GM19240 (cell line): ENCODE results near the gene FEM1C.
A peak's percentile ranks its signal among the peaks of the same experiment; 100 is the strongest.

Experiments used
- DNase-seq: peaks from one replicate; pipeline ENCODE4 v3.0.0; 2011; ENCODE audit warnings: low spot score; ENCODE audit not compliant: insufficient read length

Gene FEM1C

GRCh38 chr5:115544436-115545350 is at the start of gene FEM1C:
TSS of gene FEM1C (minus strand) at chr5:115544775. CDS start at chr5:115543493, 1,282 bp downstream.
- DNase-seq, result peak; percentile 56

DNA sequence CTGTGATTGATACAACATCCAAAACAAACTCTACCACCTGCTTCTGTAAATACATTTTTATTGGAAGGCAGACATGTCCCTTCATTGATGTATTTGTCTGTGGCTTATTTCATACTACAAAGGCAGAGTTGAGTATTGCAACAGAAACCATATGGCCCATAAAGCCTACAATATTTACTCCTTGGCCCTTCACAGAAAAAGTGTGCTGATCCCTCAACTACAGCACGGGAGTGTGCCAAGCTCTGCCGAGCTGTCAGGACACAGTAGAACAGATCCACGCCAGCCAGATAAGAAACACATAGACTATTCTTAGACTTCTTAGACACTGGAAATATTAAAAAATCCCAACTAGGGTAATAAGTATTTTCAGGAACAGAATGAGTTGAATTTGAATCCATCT is 44.5 kb upstream of the FEM1C start:
- DNase-seq, result no peak

GRCh38 chr5:115588640-115589039 is 44.1 kb upstream of the FEM1C start:
- no peak for DNase-seq

GRCh38 chr5:115586525-115587146 is 42.1 kb upstream of the FEM1C start:
- no peak for DNase-seq

DNA sequence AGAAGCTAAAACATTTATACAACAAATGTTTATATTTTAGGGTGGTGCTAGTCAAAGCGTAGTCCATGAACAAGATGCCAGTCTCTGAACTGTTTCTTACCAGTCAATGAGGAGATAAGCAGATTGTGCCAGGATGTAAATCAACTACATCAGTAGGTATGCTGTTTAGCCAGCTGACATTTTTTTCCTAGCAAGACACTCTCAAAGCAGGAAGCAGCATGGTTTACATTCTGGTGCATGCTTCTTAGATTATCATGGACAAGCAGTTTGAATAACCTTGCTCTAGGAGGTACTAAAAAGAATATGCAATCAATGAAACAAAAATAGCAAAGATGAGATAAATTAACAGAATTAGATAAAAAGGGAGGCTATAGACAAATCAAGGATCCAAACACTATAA is 40.7 kb upstream of the FEM1C start:
- no peak for DNase-seq

DNA sequence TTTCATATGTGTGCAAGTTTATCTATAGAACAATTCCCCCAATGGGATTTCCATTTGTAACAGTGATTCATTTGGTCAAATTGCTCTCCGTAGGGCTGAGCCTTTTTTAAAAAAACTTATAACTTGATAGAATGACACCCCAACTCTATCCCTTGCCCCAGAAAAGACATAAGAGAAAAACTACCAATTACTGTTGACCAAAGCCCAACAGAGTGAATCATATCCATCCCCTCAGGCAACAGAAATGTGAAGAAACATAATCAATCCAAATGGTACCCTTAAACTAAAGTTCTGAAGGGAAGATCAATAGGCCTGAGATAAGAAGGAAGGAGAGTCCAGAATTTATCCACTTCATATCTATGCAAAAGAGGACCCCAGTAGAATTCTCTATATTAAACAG is 39.9 kb upstream of the FEM1C start:
- no peak for DNase-seq

DNA sequence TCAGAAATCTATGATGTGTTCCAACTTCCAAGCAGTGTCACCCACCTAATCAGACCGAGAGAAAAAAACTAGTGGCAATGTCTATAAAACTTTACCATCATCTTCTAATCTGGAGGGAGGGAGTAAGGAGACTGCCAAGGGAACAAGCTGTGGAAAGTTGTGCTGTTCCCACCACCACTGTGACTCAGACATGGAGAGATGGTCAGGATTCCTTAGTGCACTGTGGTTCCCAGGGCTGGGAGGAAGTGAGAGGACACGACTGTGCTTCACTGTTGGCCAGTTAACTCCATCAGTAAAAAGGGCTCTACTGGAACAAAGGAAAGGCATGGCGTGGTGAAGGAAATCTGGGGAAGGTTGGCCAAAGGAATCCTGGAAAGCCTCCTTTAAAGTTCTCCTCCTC is 38.9 kb upstream of the FEM1C start:
- no peak for DNase-seq

- no peak for DNase-seq
These were observed 36.4 kb upstream of the FEM1C start for GRCh38 chr5:115580941-115581340.

DNA sequence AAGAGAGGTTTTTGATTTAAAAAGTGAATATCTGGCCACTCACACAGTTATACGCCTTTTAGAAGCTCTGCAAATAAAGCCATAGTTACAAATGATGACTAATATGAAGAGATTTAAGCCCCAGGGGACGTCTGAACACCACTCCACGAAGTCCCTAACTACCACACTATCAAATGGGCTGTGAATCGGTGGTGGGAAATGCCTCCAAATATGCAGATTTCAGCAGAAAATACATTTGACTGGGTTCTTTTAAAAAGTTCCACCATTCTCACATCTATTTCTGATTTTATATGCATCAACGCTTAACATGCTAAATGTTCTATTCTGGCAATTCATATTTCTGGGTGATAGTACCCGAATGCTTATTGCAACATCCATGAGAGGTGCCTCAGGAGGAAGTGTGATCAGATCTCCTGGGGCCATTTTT is 35.2 kb upstream of the FEM1C start:
- DNase-seq, result no peak

- no peak for DNase-seq
These were observed 34.6 kb upstream of the FEM1C start for GRCh38 chr5:115579216-115579615.

GRCh38 chr5:115578657-115579056 is 34.1 kb upstream of the FEM1C start:
- no peak for DNase-seq

DNA sequence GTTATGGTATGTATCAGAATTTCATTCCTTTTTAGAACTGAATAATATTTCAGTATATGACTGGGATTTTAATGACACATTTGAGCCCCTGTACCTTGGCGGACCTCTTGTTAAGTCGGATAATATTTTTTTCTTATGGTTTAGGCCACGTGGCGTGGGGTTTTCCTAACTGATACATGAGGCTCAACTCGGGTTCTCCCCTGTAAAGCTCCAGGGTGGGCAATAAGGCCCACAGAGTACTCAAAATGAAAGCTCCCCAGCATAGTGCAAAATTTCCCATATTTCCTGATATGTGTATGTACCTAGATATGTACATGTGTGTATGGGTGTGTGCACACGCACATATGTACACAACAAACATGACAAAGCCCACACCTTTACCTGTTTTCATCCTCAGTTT is 33.2 kb upstream of the FEM1C start:
- no peak for DNase-seq

DNA sequence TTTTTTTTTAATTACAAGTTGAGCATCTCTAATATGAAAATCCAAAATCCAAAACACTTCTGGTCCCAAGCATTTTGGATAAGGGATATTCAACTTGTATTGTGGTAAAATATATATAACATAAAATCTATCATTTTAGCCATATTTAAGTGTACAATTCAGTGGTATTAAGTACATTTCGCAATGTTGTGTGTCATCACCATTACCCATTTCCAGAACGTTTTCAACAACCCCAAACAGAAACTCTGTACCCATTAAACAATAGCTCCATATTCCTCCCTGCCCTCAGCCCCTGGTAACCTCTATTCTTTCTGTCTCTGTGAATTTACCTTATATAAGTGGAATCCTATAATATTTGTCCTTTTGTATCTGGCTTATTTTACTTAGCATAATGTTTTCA is 32.8 kb upstream of the FEM1C start:
- DNase-seq, result no peak

GRCh38 chr5:115575167-115576070 is 30.8 kb upstream of the FEM1C start:
- DNase-seq, result peak; percentile 5

DNA sequence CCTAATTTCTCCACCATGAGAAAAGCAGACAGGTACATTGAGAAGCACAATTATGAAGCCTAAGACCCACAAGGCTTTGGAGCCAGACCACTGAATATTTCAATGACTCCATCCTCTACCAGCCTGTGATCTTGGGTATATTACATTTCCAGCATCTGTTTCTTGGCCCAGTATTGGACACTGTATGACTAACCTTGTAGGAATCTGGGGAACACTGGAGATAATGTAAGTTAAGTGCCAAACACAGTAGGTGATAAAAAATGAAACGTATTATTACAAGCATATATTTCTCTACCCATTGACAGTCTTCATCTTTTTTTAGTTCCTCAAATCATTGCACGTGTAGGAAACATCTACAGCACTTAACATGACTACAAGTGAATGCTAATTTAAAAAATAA is 28.6 kb upstream of the FEM1C start:
- DNase-seq, result no peak

DNA sequence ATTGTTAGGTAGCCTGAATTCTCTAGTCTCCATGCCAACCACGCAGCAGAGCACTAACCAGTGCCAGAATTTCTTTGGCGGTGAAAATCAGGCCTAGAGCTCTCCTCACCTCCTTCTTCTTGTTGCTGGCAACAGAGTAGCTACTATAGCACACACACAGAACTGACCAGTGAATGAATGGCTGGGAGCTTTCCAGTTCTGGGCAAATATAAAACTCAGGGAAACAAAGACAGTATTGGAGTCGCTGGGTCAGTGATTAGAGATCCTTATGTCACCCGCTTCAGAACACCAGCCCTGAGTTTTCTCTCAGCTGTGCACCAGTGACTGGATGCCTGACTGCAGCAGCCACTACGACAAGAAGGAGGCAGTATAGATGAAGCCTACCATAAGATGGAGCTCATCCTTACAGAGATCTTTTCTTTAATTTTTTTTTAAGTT is 26.9 kb upstream of the FEM1C start:
- no peak for DNase-seq

- DNase-seq, result no peak
These were observed 24.1 kb upstream of the FEM1C start for GRCh38 chr5:115568668-115569067.

DNA sequence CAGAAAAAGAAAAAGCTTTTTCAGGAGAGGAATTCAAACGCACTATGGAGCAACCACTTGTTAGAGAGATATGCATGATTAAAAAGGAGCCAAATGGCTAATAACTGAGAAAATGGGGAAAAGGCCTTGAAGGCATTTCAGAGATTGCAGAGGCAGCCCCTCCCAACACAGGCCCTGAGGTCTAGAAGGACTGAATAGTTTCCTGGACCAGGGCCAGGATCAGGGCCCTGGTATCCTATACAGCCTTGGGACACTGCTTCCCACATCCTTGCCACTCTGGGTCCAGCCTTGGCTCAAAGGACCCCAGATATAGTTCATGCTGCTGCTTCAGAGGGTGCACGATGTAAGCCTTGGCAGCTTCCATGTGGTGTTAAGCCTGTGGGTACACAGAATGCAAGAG is 20.7 kb upstream of the FEM1C start:
- DNase-seq, result no peak

DNA sequence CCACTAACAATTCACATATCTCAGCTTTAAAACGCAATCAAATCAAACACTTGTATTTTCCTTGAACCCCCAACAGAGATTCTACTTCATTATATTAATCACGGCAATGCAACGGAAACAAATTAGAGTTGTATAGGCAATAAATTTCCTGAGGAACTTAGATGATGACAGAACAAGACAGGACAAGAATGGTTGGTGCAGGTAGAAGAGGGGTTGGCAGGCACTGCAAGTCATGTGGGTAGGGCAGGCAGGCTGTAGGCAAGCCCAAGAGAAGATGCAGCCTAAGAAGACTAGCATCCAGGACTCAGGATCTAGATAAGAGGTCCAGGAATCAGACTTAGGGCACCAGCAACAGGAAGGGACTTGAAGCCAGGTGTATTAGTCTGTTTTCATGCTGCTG is 16.6 kb upstream of the FEM1C start:
- DNase-seq, result no peak

DNA sequence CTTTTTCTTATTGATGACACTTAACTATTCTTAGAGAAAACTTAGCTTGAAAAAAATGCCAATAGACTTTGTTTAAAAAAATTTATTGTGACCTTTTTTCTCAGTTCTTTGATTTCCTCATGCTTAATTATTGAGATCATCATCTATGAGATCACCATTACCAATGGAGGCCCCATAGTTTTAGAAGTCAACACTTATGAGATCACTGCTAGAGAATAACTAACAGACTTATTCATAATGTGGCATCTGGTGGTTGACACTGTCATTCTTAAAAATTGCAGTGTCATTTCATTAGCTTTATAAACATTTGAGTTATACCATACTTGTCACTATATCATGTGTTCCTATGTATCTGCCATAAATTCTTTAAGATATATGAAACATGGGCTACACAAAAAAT is 14.9 kb upstream of the FEM1C start:
- no peak for DNase-seq

- no peak for DNase-seq
These were observed 13.9 kb upstream of the FEM1C start for GRCh38 chr5:115558388-115558956.
